Astrocyte of the cerebellum (primary cell): Measurements from ENCODE around the gene PRKCA.

Experiments
- DNase-seq: peaks from one replicate; pipeline ENCODE4 v3.0.0-alpha.2; 2011; ENCODE audit warnings: low read depth
- H3K4me3 ChIP-seq: 2 replicates; pipeline ENCODE4 v1.5.1; 2011; ENCODE audit warnings: mild to moderate bottlenecking, low read depth, low read length, moderate library complexity
- CTCF ChIP-seq: IDR thresholded peaks from 2 replicates; pipeline ENCODE4 v1.5.1; 2012; ENCODE audit warnings: low read length, low read depth, moderate library complexity, mild to moderate bottlenecking; ENCODE audit errors: missing control alignments
- in situ Hi-C: cut with HindIII; loops from 2 replicates; pipeline ENCODE4 v1.10.0; 2017; ENCODE audit warnings: low sequenced_read_pairs

PRKCA gene

GRCh38 chr17:66541461-66542128 is 239.2 kb downstream of the PRKCA start:
- H3K4me3 ChIP-seq: no peak overlapping the region
- in situ Hi-C loops: no loop called here
- no peak for DNase-seq
- no peak for TF ChIP-seq CTCF

DNA sequence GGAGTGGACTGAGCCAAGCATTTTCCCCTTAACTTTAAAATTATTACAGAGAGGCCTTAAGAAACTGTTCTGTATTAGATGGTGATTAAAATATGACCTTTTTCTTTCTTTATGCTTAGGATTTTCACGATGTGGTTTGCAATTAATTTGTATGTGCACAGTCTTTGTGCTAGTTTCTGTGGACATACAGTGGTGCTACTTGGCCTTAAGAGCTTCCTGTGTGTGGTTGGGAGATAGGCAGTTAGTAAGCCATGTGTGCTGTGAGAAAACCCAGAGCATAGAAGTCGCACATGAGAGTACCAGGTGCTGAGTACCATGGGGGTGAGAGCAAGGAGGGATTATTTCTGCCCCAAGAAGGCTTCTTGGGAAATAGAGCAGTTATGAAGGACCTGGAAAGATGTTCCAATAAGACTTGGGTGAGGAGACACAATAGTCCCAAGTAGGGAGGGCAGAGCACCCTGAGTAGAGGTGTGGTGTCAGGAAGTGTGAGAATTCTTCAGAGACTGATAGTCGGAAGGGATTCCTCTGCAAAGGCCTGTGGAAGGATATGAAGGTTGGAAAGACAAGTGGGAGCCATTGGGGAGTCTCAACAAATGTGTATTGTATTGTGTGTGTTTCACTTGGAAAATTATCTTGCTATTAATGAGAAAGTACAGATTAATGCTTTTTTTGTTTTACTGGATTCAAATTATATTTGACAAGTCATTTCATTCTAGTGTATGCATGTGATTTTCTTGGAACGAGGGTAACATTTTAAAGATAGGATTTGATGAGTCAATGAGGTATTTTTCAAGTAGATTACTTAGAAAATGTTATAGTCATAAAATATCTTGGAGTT is 239.9 kb downstream of the PRKCA start:
- in situ Hi-C loops: no loop called here
- no peak for TF ChIP-seq CTCF
- H3K4me3 ChIP-seq: no peak overlapping the region
- peak; percentile 53 for DNase-seq

DNA sequence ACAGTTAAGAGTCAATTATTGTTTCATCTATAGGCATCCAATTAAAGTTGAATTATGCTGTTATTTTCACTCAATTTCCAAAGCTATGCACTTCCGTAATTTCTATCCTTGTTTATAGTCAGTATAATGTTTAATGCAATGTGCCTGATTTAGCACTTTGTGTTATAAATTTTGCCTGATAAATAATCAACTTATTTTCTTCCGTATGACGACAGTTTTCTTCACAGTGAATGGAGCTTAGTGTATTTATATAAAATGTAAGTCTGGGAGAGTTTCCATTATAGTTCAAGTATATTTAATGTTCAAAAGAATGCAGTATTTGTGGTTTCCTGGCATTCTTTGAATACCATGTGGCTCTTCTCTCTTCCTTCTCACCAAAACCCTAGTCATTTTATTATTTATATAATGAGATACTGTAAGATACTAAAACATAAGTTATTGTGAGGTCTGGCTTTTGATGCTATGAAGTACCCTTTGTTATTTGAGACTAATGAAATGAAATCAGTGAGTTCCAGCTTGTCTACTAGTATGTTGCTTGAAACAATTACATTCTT is 240.6 kb downstream of the PRKCA start:
- peak; percentile 71 for DNase-seq
- in situ Hi-C loops: no loop called here
- no peak for TF ChIP-seq CTCF
- H3K4me3 ChIP-seq: no peak overlapping the region

DNA sequence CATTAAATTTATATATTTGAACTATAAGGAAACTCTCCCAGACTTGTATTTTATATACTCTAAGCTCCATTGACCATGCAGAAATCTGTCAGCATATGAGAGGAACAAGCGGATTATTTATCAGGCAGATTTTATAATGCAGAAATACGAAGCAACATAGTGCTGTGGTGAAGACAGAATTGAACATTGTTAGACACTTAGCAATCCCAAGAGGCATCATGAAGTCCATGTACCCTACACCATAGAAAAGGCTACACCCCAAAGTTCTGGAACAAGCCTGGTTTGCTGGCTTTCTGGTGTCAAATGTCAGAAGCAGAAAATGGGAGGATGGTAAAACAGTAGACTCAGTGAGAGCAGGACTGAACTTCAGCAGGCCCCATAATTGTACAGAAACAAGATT is 241.1 kb downstream of the PRKCA start:
- DNase-seq: no peak
- TF ChIP-seq CTCF: no peak
- H3K4me3 ChIP-seq: no peak overlapping the region
- in situ Hi-C loops: no loop called here

DNA sequence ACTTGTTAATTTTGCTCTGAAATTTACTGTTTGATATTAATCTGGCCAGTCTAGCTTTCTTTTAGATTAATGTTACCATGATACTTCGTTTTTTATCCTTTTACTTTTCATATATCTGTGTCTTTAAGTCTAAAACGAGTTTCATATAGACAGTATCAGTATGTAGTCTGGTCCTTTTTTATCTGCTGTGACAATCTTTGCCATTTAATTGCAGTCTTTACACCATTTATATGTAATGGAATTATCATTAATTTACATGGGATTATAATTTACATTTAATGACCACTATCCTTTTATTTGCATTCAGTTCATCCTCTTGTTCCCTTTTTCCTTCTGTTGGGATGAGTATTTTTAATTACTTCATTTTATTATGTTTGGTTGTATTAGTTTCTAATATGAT is 243.5 kb downstream of the PRKCA start:
- no peak overlapping the region for H3K4me3 ChIP-seq
- in situ Hi-C loops: no loop called here
- DNase-seq: no peak
- TF ChIP-seq CTCF: no peak

- in situ Hi-C loops: no loop called here
- DNase-seq: no peak
- H3K4me3 ChIP-seq: no peak overlapping the region
- TF ChIP-seq CTCF: no peak
Observed at GRCh38 chr17:66547151-66547865, 244.9 kb downstream of the PRKCA start.
